Measurements from ENCODE around the gene KLK15. TPM values are rescaled to one million over a fixed set of nuclear protein-coding genes. Genes with fewer than 3 reads are reported as not detected.
A peak's percentile ranks its signal among the peaks of the same experiment; 100 is the strongest.

The KLK15 gene
- total and polyA plus RNA-seq, 2 of the 4 experiments (the other 2 are of a cell fraction): not detected

- H2BK20ac ChIP-seq (ENCODE audit: low read depth, low read length): no peak overlapping the region
- ChIA-PET POLR2A (ENCODE audit: unreplicated experiment) (no interaction called here), CTCF (no interaction called here)
- H3K4me2 ChIP-seq (ENCODE audit: low read depth, low read length): no peak overlapping the region
- DNase-seq: no peak
- no peaks in the 10 kb centered on the region for H3K36me3 ChIP-seq (ENCODE audit: control insufficient read depth, insufficient read depth, low read length)
- no peak overlapping the region for H2BK120ac ChIP-seq (ENCODE audit: low read depth, low read length)
- no peak overlapping the region for H3K4ac ChIP-seq (ENCODE audit: low read depth, low read length)
- H4K5ac ChIP-seq (ENCODE audit: low read depth, low read length): no peak overlapping the region
- in situ Hi-C loops (cut with MboI; ENCODE audit: low sequenced_read_pairs): no loop called here
- no peak overlapping the region for H3K9ac ChIP-seq (ENCODE audit: low read depth, low read length)
- no peaks in the 10 kb centered on the region for H3K79me1 ChIP-seq (ENCODE audit: low read depth in 1 of 2, low read length in 2 of 2)
- no peak overlapping the region for H4K91ac ChIP-seq (ENCODE audit: insufficient read depth, low read depth, low read length)
- H3K18ac ChIP-seq (ENCODE audit: low read depth, low read length): no peak overlapping the region
- H3K14ac ChIP-seq (replicated peaks; ENCODE audit: low read depth, low read length): no peak overlapping the region
- H3K56ac ChIP-seq (ENCODE audit: extremely low read depth, insufficient read depth, low read length): no peak overlapping the region
- BruUV-seq (replicated peaks): no TSS peak
- H3K27me3 ChIP-seq (ENCODE audit: control insufficient read depth, insufficient read depth, low read length): peaks cover 31% of the 10 kb centered on the region
- no peak overlapping the region for H4K8ac ChIP-seq (ENCODE audit: low read depth in 2 of 2, low read length in 2 of 2)
- no peak overlapping the region for H3K27ac ChIP-seq (ENCODE audit: insufficient read depth, low read length)
- dilution Hi-C loops (cut with HindIII; ENCODE audit: low sequenced_read_pairs, unreplicated experiment): no loop called here
- H2AK5ac ChIP-seq (ENCODE audit: low read depth, low read length): no peak overlapping the region
- no peak overlapping the region for H3K4me3 ChIP-seq (ENCODE audit: insufficient read depth, low read depth, low read length)
- TF ChIP-seq ELK1 (IDR thresholded peaks at IDR 0.05; ENCODE audit: borderline replicate concordance, low read depth, low read length) (no peak), USF2 (IDR thresholded peaks at IDR 0.05; ENCODE audit: low read depth, low read length) (peak; percentile 43; the same call in 1 of the 2 replicates), FOS (IDR thresholded peaks at IDR 0.05; ENCODE audit: low read depth, low read length) (no peak)
- no peak overlapping the region for H3K23ac ChIP-seq (ENCODE audit: low read depth, low read length)
- H2BK5ac ChIP-seq (ENCODE audit: low read depth, low read length, poor library complexity, severe bottlenecking): no peak overlapping the region
- no peak for ATAC-seq (ENCODE audit: low read depth)
- H3K4me1 ChIP-seq (ENCODE audit: control insufficient read depth, insufficient read depth, low read length): no peaks in the 10 kb centered on the region
- 100% methylated on average over 1 of the region's 1 CpG; no CpG with 5 or more reads in 1 of the 2 experiments for WGBS, 2 experiments (ENCODE audit: extremely low coverage in 2 of 2, insufficient read length in 1 of 2)
- H3K9me3 ChIP-seq (ENCODE audit: control insufficient read depth, insufficient read depth, low read length): no peaks in the 10 kb centered on the region
- no peaks in the 10 kb centered on the region for H3K9me1 ChIP-seq (ENCODE audit: insufficient read depth, low read length)
- intact Hi-C loops (cut with micrococcal nuclease): no loop called here
- no peaks in the 10 kb centered on the region for H4K20me1 ChIP-seq (ENCODE audit: insufficient read depth, low read length)
- H2AK9ac ChIP-seq (replicated peaks; ENCODE audit: low read depth, low read length, poor library complexity): no peak overlapping the region
- H2AFZ ChIP-seq (replicated peaks; ENCODE audit: low read length, poor library complexity): no peak overlapping the region
- H2BK15ac ChIP-seq (ENCODE audit: low read depth, low read length): no peak overlapping the region
Observed at GRCh38 chr19:50815439-50815838, 17.9 kb downstream of the KLK15 start.

Data from IMR-90 (cell line).